ENCODE results near the gene SGCB.

DNA sequence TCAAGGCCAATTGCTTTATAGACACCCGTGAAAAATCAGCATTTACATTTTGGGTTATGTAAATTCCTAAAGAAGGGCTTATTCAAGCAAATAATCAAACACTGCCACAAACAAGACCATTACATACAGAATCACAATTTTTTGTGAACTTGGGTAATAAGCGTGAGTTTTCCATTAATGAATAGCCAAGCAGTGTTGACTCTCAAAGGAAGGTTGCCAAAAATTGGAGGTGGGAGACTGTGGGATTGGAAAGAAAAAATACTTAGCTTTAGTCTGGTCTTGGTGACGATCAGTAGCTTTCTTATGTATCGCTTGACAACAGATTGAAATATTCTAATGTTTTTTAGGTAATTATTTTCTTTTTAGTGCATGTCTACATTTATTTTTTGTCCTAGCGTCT, 38.8 kb downstream of the SGCB start:
- no peak for TF ChIP-seq RAD21 (conservative IDR thresholded peaks at IDR 0.05 in 1 of 2, IDR thresholded peaks at IDR 0.05 in 1 of 2)
- TF ChIP-seq, protein P1, sequence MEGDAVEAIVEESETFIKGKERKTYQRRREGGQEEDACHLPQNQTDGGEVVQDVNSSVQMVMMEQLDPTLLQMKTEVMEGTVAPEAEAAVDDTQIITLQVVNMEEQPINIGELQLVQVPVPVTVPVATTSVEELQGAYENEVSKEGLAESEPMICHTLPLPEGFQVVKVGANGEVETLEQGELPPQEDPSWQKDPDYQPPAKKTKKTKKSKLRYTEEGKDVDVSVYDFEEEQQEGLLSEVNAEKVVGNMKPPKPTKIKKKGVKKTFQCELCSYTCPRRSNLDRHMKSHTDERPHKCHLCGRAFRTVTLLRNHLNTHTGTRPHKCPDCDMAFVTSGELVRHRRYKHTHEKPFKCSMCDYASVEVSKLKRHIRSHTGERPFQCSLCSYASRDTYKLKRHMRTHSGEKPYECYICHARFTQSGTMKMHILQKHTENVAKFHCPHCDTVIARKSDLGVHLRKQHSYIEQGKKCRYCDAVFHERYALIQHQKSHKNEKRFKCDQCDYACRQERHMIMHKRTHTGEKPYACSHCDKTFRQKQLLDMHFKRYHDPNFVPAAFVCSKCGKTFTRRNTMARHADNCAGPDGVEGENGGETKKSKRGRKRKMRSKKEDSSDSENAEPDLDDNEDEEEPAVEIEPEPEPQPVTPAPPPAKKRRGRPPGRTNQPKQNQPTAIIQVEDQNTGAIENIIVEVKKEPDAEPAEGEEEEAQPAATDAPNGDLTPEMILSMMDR (IDR thresholded peaks at IDR 0.05), result no peak
- TF ChIP-seq SREBF2 (IDR thresholded peaks at IDR 0.05), result no peak
- no peak for TF ChIP-seq POLR2A (IDR thresholded peaks at IDR 0.05; ENCODE audit: low read length)
- no peak for TF ChIP-seq RCOR1 (IDR thresholded peaks at IDR 0.05; ENCODE audit: low read depth, low read length)
- no peak for TF ChIP-seq NR3C1 (IDR thresholded peaks at IDR 0.05)
- no peak for TF ChIP-seq MYC (IDR thresholded peaks at IDR 0.05; ENCODE audit: borderline replicate concordance, low read length)
- TF ChIP-seq, protein P2, sequence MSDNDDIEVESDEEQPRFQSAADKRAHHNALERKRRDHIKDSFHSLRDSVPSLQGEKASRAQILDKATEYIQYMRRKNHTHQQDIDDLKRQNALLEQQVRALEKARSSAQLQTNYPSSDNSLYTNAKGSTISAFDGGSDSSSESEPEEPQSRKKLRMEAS (IDR thresholded peaks at IDR 0.05), result no peak
